NK-92 (cell line): ENCODE data around the gene SCNN1B.
"Not testable (repeated sequence)": the region's sequence is repeated elsewhere in the genome, so short reads cannot be mapped to it uniquely, and the experiment has no call there.

Experiments
- DNase-seq: peaks from one replicate; lab custom pipeline; 2025; ENCODE audit not compliant: unreplicated experiment; lab: John Stamatoyannopoulos, UW

The SCNN1B gene

DNA sequence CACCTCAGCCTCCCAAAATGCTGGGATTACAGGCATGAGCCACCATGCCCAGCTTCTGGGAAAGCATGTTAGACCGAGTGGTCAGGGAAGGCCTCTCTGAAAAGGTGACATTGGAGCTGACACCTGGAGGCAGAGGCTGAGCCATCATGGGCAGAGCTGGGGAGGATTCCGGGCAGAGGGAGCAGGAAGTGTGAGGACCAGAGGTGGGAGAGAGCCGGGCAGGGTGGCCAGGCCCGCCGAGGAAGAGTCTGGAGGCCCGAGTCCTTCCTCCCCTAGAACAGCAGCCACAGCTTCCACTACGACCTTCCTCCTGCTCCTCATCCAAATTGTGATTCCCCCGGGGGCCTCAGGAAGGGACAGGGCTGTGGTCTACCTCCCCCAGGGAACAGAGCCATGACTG is 76.2 kb downstream of the SCNN1B start:
- DNase-seq, result no peak

DNA sequence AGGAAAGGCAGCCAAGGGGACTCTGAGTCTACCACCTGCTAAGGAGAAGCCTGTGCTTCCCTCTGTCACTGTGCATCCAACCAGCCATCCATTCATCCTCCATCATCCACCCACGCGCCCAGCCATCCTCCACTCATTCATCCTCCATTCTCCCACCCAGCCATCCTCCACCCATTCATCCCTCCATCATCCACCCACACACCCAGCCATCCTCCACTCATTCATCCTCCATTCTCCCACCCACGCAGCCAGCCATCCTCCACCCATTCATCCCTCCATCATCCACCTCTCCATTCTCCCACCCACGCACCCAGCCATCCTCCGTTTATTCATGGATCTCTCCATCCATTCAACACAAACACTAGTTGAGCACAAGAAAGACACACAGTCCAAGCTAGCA is 76.8 kb downstream of the SCNN1B start:
- no peak for DNase-seq

DNA sequence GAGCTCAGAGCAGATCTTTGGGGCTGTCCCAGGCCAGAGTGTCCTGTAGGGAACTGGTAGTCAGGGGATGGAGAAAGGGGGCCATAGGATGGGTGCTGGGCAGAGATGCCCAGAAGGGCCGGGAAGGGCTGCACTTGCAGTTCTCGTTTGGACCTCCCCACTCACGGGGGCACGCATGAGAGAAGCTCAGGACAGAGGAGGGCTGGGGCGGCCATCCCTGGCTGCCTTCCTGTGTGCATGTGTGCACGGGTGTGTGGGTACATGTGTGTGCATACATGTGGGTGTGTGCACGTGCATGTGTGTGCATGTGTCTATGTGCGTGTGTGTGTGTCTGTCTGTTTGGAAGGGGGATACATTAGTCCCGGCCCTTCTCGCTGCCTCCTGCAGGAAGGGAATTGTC is 77.6 kb downstream of the SCNN1B start:
- DNase-seq, result no peak

DNA sequence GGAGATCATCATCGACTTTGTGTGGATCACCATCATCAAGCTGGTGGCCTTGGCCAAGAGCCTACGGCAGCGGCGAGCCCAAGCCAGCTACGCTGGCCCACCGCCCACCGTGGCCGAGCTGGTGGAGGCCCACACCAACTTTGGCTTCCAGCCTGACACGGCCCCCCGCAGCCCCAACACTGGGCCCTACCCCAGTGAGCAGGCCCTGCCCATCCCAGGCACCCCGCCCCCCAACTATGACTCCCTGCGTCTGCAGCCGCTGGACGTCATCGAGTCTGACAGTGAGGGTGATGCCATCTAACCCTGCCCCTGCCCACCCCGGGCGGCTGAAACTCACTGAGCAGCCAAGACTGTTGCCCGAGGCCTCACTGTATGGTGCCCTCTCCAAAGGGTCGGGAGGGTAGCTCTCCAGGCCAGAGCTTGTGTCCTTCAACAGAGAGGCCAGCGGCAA is 78.4 kb downstream of the SCNN1B start:
- DNase-seq, result no peak

DNA sequence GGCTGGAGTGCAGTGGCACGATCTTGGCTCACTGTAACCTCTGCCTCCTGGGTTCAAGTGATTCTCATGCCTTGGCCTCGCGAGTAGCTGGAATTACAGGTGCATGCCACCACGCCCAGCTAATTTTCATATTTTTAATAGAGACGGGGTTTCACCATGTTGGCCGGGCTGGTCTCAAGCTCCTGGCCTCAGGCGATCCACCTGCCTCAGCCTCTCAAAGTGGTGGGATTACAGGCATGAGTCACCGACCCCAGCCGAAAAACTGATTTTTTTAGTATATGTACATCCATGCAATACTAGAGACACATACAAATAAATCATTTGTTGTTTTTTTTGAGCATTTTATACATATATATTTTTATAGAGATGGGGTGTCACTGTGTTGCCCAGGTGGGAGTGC is 79.6 kb downstream of the SCNN1B start:
- DNase-seq, result not testable (repeated sequence)

DNA sequence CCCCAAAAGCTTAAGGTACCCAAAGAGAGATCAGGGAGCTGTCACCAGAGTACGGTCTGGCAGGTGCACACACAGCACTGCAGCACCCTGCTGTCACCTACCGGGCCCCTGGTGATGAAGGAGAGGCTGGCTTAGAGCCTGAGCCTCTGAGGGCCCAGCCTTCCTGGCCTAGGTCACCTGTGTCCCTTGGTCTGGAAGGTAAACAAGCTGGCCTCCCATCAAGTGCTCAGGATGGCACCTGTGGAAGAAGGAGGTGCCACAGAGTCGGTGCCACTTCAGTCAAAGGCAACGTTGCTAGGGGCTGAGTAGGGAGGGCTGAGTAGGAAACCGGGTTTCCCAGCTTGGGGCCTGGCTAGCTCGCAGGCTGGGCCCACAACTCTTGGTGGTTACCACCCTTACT is 80.2 kb downstream of the SCNN1B start:
- no peak for DNase-seq

DNA sequence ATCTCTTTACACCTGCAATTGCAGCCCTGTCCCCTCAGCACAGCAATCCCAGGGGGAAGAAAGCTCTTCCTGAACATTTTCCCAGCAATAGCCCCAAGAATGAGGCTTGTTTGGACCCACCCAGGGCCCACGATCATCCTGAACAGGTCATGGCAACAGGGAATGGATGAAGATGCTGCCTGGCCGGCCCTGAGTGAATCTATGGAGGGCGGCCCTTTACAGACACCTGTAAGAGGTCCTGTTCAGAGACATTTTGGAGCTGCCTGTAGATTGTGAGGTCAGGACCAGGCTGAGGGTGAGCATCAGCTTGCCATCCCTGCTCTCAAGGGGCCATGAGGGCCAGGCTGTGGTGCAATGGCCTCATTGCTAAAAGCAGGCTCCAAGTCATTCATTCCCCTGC is 81.8 kb downstream of the SCNN1B start:
- no peak for DNase-seq

DNA sequence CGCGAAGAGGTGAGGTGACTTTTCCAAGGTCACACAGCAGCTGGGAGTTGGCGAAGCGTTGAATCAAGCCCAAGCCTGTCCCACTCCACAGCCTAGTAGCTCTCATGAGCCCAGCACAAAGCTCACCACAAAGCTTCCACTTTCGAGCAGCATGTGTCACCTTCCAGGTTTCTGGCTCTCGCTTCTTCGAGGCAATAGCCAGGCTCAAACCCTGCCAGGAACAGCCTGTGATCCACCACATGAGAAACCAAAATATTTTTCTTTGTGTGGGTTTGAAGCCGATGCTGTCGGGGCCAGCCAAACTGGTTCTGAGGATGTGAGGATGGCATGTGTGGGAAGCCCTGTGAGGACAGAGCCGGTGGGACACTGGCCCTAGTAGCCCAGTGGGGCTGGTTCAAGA is 82.8 kb downstream of the SCNN1B start:
- no peak for DNase-seq

DNA sequence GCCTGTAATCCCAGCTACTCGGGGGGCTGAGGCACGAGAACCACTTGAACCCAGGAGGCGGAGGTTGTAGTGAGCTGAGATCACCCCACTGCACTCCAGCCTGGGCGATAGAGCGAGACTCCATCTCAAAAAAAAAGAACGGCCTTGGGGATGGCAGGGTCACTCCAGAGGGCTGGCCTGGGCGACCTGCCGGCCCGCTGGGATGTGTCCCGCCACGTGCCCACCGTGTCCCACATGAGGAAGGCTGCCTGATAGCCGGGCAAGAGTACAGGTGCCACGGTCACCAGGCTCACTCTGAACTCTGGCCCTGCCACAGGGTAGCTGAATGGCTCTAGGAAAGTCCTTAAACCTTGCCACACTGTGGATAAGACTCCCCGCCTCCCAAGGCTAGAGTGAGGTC is 83.3 kb downstream of the SCNN1B start:
- DNase-seq, result no peak

DNA sequence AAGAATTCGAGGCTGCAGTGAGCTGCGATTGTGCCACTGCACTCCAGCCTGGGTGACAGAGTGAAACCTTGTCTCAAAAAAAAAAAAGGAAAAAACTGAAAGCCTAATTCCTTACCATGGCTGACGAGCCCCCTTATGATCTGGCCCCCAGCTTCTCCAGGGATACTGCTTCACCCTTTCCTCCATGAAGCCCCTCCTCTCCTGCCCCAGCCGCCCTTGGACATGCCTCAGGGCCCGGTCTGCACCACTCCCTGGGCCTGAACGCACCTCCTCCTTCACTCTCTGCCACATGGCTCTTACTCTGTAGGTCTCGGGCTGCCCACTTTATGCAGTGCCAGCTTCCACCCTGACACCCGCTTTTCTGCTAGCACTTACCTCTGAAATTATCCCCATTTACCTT is 85.6 kb downstream of the SCNN1B start:
- no peak for DNase-seq

DNA sequence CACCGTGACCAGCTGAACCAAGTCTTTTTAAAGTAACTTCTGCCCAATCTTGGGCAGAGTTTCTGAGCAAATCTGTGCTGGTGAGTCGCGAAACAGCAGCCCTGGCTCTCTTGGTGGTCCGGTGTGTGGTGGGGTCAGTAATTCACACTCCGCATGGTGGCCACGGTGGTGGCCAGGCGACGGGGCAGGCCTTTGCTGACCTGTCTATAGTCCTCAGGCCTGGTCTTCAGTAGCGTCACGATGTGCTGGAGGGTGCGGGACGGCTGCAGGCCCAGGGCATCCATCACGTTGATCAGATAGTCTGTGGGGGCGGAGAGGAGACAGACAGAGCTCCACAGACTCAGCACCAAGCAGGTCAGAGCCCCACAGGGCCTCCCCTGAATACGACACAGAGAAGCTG is 86.7 kb downstream of the SCNN1B start:
- DNase-seq, result no peak

DNA sequence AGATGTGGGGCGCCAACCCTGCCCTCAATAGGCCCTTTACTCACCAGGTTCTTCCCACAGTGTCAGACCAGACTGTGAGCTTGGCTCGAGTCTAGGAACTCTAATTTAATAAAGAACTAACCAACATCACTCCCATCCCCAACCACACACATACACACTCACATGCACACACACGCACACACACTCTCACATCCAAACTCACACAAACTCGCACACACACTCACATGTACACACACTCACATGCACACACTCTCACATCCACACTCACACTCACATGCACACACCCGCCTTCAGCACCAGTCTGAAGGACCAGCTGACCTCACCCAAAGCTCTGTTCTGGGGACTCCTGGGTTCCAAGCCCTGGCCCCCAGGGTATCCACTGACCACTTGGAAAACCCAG is 87.1 kb downstream of the SCNN1B start:
- no peak for DNase-seq

DNA sequence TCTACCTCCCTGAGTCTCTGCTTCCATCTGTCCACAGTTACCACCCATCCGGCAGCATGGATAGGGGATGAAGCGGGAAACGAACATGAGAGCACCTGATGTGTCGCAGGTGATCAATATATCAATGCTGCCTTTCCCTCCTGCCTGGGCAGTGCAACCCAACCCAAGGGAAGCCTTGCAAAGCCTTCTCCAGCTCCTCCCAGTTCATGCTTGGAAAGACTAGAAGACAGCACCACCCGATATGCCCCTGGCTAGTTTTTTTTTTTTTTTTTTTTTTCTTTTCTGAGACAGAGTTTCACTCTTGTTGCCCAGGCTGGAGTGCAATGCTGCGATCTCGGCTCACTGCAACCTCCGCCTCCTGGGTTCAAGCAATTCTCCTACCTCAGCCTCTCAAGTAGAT is 87.8 kb downstream of the SCNN1B start:
- DNase-seq, result not testable (repeated sequence)

DNA sequence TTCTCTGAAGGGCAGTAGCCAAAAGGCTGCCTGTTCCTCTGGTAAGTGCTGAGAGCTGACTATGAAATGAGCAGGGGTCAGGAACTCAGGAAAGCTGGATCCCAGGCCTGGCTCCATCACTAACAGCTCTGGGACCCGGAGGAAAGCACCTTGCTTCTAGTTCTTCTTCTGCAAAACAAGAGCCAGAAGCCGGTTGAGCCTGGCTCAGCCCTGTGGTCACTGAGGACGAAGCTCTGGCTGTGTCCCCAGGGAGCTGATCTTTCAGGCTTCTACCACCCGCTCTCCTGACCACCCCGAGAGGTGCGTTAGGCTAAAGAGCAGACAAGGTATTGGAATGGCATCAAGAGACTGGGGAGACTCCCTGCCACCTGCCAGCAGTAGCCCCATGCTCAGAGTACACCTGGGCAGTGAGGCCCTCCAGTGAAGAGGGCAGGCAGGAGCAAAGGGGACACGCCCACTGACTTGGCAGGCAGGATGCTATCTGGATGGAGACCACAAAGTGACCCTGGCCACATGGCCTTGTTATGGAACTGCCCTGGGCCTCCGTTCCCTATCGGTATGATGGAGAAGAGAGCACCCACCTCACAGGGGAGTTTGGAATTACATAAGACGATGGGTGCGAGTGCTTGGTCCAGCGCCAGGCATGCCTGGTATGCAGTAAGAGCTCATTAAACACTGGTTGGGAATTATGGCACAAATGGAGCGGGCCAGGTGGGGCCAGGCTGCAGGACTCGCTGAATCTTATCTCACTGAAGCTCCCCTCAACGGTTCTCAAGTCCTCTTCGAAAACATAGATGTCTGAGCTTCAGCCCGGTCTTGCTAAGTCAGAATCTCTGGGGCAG is 89.5 kb downstream of the SCNN1B start:
- no peak for DNase-seq

DNA sequence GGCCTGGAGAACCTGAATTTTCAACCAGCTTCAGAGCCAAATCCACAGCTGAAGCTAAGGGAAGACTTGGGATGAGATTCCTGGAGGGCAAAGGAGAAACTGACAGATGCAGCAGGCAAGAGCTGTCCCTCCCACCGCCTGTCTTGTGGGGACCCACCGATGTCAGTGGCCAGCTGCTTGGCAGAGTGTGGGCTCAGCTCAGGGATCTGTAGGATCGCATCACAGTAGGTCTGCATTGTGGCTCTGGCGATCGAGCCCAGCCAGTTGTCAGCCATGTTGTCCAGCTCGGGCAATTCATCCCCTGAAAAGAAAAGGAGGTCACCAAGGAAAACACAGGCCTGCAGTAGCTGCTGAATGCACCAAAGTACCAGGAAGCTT is 90.1 kb downstream of the SCNN1B start:
- no peak for DNase-seq

DNA sequence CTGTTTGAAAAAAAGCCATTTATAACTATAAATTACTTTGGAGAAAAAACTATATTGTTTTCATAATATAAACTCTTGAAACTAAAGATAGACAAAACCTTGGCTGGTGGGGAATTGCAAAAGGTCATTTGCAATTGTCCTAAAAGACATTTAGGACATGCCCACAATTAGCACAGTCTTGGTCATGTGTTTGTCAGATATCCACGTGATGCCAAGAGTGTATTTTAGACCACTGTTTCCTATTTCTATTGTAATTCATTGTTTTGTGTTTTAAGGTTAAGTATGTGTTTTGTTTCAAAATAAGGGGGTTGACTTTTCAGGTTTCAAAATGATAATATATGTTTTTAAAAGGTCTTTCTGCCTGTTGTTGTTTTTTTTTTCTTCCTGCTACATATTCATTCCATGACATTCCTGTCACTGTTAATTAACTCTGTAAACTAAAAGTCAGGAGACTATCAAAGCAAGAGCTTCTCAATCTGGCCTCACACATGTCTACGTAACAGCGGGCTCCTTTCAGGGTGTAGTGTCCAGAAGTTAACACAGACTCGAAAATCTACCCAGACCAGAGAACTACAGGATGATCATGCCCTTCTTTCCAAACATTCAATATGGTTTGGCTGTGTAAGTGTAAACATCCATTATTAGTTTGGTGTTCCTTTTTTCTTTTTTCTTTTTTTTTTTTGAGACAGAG is 92.2 kb downstream of the SCNN1B start:
- no peak for DNase-seq

DNA sequence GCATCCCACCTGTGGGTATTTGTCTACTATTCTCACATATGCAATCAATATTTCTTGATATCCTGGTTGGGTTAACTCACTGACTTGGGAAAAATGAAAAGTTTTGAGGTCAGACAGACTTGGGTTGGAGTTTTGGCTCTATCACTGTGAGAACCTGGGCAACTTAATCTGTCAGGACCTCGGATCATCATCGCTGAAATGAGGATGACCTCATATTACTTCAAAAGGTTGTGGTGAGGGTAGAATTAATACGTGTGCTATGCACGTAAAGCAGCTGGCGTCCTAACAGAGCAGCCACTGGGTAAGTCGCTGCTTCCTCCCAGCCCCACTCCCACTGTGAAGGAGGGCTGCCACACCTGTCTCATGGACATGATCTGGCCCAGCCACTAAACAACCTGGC is 93.6 kb downstream of the SCNN1B start:
- DNase-seq, result no peak

DNA sequence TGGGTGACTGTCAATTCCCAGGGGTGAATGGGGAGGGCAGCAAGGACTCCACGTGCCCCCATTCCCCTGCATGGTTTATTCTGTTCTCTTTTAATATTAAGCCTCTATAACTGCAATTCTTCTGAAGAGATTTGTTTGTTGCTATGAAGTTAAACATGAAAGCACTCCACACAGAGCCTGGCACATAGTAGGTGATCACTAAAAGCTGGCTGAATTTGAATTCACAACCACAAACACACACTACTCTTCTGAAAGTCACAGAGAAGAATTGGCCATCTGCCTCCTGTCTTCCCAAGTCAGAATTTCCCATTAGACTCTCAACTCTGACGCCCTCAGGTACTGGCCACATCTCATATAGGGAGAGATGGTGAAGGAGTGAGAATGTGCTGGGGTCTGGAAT is 95.4 kb downstream of the SCNN1B start:
- no peak for DNase-seq

DNA sequence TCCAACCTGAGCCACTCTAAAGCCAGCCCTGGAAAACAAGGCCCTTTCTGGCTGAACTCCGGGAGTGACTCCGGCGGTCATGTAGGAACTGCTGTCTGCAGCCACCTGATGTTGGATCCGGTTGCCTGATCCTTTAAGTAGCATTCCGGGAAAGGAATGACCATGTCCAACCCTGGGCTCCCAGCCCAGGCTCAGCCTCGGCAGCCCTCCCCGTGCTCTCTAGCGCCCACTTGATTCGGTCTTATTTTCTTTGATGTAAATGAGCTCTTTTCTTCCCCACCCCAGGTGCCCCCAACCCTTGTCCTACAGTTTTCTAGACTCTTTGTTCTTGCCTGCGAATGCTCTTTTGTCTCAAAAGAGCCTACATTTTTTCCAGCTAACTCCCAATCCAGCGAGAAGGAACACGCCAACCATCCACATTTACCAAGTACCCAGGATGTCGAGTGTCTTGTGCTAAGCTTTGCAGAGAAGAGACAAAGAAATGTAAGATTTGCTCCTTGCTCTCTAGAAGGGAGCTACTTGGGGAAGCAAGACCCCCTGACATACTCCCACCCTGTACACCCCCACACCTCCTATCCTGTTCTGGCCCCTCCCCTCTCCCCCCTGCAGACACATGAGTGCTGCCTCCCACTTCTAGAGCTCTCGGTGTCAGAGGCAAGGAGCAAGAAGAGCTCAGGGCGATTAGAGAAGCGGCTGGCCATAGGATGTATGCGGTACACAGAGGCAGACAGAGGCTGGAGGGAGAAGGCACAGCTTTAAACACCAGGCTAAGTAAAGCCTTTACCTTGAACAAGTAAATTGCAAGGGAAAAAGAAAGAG is 97.1 kb downstream of the SCNN1B start:
- no peak for DNase-seq

DNA sequence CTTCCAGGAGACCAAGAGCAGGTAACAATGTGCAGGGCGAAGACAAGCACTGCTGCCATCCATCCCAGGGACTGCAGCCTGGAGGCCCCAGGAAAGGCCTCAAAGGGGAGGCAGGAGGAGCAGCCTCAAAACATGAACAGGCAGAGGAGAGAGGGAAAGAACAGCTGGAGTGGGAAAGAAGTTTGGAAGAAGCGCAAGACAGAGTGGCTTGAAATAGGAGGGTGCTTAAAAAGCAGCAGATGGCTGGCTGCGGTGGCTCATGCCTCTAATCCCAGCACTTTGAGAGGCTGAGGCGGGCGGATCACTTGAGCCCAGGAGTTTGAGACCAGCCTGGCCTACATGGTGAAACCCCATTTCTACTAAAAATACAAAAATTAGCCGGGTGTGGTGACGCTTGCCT is 98.3 kb downstream of the SCNN1B start:
- not testable (repeated sequence) for DNase-seq

DNA sequence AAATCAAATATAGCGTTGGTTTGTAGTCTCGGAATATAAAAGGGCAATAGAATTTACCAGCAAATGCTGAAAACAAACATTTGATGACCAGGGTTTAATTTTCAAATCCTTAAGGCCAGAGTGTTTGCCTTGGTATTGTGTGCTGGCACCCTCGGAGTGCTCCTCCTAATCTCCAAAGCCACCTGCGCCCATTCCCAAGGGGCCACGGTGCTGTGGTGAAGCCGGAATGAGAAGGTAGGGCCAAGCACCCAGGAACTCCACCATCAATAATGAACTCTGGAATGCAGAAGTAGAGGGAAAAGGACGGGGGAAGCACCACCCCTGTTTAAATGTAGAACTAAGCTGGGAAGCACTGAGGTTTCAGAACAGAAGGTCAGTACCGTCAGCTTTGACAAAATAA is 99.0 kb downstream of the SCNN1B start:
- no peak for DNase-seq

DNA sequence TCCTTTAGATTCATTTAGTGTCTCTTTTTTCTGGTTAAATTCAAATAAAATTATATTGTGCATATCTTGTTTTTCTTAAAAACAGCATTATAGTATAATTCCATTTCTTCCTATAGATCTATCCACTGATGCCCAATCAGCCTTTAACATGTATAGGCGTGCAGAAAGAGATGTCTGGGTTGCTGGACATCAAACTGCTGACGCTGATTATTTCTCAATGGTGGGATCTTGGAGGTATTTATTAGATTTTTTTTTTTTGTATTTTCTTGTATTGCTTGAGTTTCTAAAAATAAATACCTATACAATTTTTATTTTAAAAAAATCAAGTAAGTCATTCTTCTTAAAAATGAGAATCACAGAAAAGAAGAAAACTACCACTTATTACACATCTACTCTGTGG is 100.0 kb downstream of the SCNN1B start:
- DNase-seq, result no peak
